Transverse colon (tissue), 4 donors: ENCODE data around the gene P2RX5. TPM values are rescaled to one million over a fixed set of nuclear protein-coding genes. Genes with fewer than 3 reads are reported as not detected.

Experiments used
- DNase-seq: peaks from one replicate; pipeline ENCODE4 v3.0.0-alpha.2; 2019
- H3K27ac ChIP-seq, 4 donors: fragments of 200-600 bp; sonication (generic); 2 replicates each; pipeline ENCODE4 v1.5.1; 2016 to 2018; ENCODE audit warnings: inconsistent platforms in 4 of 4
- H3K27me3 ChIP-seq: fragments of 200-600 bp; sonication (generic); 2 replicates; pipeline ENCODE4 v1.5.1; 2017; ENCODE audit warnings: inconsistent platforms
- H3K36me3 ChIP-seq, 4 donors: fragments of 200-600 bp; sonication (generic); 2 replicates each; pipeline ENCODE4 v1.5.1; 2017 to 2019; ENCODE audit warnings: inconsistent platforms in 4 of 4
- H3K4me1 ChIP-seq, 4 donors: fragments of 200-600 bp; sonication (generic); 2 replicates each; pipeline ENCODE4 v1.5.1; 2017 to 2020; ENCODE audit warnings: inconsistent platforms in 4 of 4
- H3K4me3 ChIP-seq, 4 donors: fragments of 200-600 bp; sonication (generic); 1 replicate in 1 of 4; 2 replicates in 3 of 4; pipeline versions ENCODE4 v1.5.1 to v1.6.1; 2017 to 2019; ENCODE audit warnings: inconsistent platforms in 4 of 4
- H3K9me3 ChIP-seq, 2 donors: fragments of 200-600 bp; sonication (generic); 2 replicates each; pipeline ENCODE4 v1.5.1; 2017 to 2019; ENCODE audit warnings: inconsistent platforms in 2 of 2
- CTCF ChIP-seq, 5 experiments: fragments of 200-600 bp in 3 of 5; fragments of 450-650 bp in 2 of 5; sonication (generic) in 3 of 5; IDR thresholded peaks; 1 replicate in 2 of 5; 2 replicates in 3 of 5; pipeline ENCODE4 v1.5.1; 2016 to 2017; ENCODE audit warnings: antibody characterized with exemption in 5 of 5, inconsistent platforms in 3 of 5, mild to moderate bottlenecking in 2 of 5, moderate library complexity in 1 of 5
- EP300 ChIP-seq: sonication (generic); formaldehyde crosslinking; IDR thresholded peaks from one replicate; pipeline ENCODE4 v1.6.1; 2017; ENCODE audit warnings: antibody characterized with exemption, low read depth
- POLR2A ChIP-seq: fragments of 450-650 bp; IDR thresholded peaks from one replicate; pipeline ENCODE4 v1.6.1; 2016; ENCODE audit warnings: antibody characterized with exemption, mild to moderate bottlenecking, moderate library complexity
- POLR2AphosphoS5 ChIP-seq, 3 donors: sonication (generic); formaldehyde crosslinking; IDR thresholded peaks; one replicate each; pipeline ENCODE4 v1.6.1; 2016; ENCODE audit warnings: antibody characterized with exemption in 3 of 3
- WGBS, 2 donors: methylation state at CpG; one replicate each; pipeline ENCODE4 v1.1.5; 2018; ENCODE audit warnings: low coverage in 1 of 2; 5-methylcytosine and 5-hydroxymethylcytosine counted together
- in situ Hi-C, 4 donors: fragments of 200-750 bp; cut with MboI; loops; one replicate each; pipeline versions ENCODE4 v1.15.0 to v1.15.1; 2017; ENCODE audit warnings: low sequenced_read_pairs in 3 of 4, low pct_ligation_motif_present in 1 of 4, low pct_unique_long_range_greater_than_20kb in 1 of 4
- intact Hi-C: fragments of 100-400 bp; cut with DNase I; formaldehyde crosslinking; loops from one replicate; pipeline ENCODE4 v1.15.1; 2023; ENCODE audit warnings: low total_unique reads
- total RNA-seq, 4 donors: library from RNA; depleted of rRNA; stranded (reverse); fragments of >200 nt; gene quantifications; one replicate each; pipeline ENCODE4 v1.1.0, GENCODE V29; 2016

Gene P2RX5
- total RNA-seq, 4 donors from 2014 or later = 0.68 to 11.4 (median 2.1) TPM

- WGBS, 2 donors = 35 to 40% methylated on average over 4 to 20 of the region's 20 CpGs
- Histone ChIP-seq H3K36me3 (no peaks in the 10 kb centered on the region), H3K27me3 (peaks cover 22% of the 10 kb centered on the region), H3K4me1 (no peaks in the 10 kb centered on the region), H3K9me3 (no peaks in the 10 kb centered on the region), H3K27ac (no peak overlapping the region), H3K4me3 (no peak overlapping the region)
- intact Hi-C loops (no loop called here), in situ Hi-C loops (no loop called here)
- no peak for DNase-seq
- no peak for TF ChIP-seq CTCF (IDR thresholded peaks at IDR 0.05)
- TF ChIP-seq POLR2A = no peak
- TF ChIP-seq EP300 = no peak
- TF ChIP-seq POLR2AphosphoS5 (IDR thresholded peaks at IDR 0.05) = no peak
Observed at GRCh38 chr17:3679531-3680126, 16.3 kb downstream of the P2RX5 start.

DNA sequence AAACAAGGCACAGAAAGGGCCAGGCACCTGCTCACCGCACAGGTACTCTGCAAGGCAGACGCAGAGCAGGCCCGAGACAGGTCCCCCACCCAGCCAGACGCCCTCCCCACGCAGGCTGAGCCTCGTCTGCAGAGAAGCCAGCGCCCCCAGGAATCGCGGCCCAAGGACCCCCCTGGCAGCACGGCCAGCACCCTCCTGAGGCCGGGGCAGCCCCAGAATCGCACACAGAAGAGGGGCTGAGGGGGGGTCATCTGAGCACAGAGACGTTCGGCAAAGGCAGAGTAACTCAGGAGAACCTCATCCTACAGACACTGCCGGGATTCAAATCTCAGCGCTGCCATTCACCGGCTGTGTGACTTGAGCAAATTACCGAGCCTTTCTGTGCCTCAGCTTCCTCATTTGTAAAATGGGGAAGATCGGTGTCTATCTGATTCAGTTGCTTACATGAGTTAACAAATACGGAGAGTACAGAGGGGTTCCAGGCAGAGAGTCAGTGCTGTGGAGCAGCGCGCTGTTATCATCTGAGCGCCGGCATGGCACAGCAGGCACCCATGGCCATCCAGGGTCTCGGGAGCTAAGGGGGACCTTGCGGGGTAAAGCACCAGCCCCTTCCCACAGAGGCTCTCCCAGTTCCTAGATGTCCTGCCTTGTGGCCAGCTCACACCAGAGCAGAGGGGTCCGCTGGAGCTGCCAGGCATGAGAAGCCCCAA, 17.0 kb downstream of the P2RX5 start:
- in situ Hi-C loops = no loop called here
- Histone ChIP-seq H3K27me3 (peaks cover 16% of the 10 kb centered on the region), H3K27ac (no peak overlapping the region), H3K4me1 (no peaks in the 10 kb centered on the region), H3K36me3 (no peaks in the 10 kb centered on the region), H3K4me3 (no peak overlapping the region), H3K9me3 (no peaks in the 10 kb centered on the region)
- TF ChIP-seq POLR2AphosphoS5 (IDR thresholded peaks at IDR 0.05) (no peak), EP300 (no peak), CTCF (IDR thresholded peaks at IDR 0.05) (no peak), POLR2A (no peak)
- 80 to 86% methylated on average over 1 to 24 of the region's 27 CpGs for WGBS, 2 donors
- DNase-seq = no peak
- intact Hi-C loops = no loop called here

DNA sequence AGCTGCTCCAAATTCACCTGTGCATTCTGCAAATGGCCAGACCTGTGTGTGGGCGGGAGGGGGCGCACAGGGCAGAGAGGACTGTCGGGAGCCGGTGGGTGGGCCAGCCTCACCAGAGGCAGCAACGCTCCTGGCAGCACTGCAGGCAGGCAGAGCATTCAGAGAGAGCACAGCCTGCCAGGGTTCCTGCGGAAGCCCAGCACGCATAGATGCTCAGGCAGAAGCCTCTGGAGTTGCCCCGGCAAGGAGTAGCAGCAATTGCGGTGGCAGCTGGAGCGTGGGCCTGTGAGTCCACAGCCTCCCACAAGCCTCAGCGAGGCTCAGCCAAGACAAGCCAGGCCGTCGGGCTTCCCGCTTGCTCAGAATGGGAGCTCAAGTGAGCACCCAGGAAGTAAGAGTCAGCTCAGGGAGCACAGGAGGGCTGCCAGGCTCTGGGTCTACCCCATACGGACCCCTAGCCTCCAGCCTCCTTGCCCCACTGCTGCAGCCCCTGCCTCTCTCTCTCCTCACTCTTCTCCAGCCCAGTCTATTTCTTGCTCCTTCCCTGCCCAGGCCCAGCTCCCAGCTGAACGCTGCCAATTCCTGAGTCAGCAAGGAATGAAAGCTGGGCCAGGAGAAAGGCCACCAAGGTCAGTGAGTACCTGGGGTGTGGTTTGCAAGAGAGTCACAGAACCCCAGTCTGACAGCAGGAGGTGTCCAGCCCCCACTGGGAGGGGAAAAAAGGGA, 17.7 kb downstream of the P2RX5 start:
- Histone ChIP-seq H3K9me3 (no peaks in the 10 kb centered on the region), H3K4me1 (no peaks in the 10 kb centered on the region), H3K36me3 (no peaks in the 10 kb centered on the region), H3K27ac (no peak overlapping the region), H3K4me3 (no peak overlapping the region), H3K27me3 (peaks cover 12% of the 10 kb centered on the region)
- TF ChIP-seq EP300 (no peak), POLR2AphosphoS5 (IDR thresholded peaks at IDR 0.05) (no peak), CTCF (IDR thresholded peaks at IDR 0.05) (no peak)
- intact Hi-C loops = no loop called here
- no peak for DNase-seq
- WGBS, 2 donors = 40 to 67% methylated on average over 1 to 16 of the region's 16 CpGs
- in situ Hi-C loops = no loop called here

DNA sequence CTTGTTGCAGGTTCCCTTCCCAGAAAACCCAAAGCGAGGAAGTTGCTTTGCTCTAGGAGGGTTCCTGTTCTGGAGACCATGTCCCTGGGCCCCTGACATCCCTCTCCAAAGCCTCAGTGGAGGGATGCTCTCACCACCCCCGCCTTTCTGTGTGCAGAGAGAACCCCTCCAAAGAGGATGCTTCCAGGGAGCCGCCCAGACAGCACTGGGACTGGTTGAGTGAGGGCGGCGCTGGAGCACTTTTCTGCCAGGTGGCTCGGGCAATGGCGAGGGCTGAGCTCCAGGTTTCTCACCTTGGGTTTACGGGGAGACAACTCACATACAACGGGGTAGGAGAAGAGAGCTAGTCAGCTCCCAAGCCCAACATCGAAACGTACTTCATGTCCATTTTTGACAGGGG, 20.1 kb downstream of the P2RX5 start:
- Histone ChIP-seq H3K4me3 (no peak overlapping the region), H3K36me3 (peaks cover 0 to 8% (median 0%) of the 10 kb centered on the region in 4 donors), H3K4me1 (no peaks in the 10 kb centered on the region), H3K27me3 (no peaks in the 10 kb centered on the region), H3K27ac (no peak overlapping the region), H3K9me3 (no peaks in the 10 kb centered on the region)
- in situ Hi-C loops (no loop called here), intact Hi-C loops (no loop called here)
- no peak for DNase-seq
- no peak for TF ChIP-seq POLR2AphosphoS5 (IDR thresholded peaks at IDR 0.05)
- no peak for TF ChIP-seq CTCF (IDR thresholded peaks at IDR 0.05)
- TF ChIP-seq POLR2A = no peak
- no peak for TF ChIP-seq EP300
- 81% methylated on average over 11 of the region's 11 CpGs; no CpG with 5 or more reads in 1 of the 2 donors for whole genome bisulfite sequencing, 2 donors
